Ishikawa (cell line): Measurements from ENCODE around the gene COG8.

ENCODE experiments used
- CEBPB ChIP-seq: IDR thresholded peaks from 2 replicates; pipeline ENCODE4 v1.6.1; 2012
- CREB1 ChIP-seq: IDR thresholded peaks from 2 replicates; pipeline ENCODE4 v1.6.1; 2012; ENCODE audit warnings: low read depth
- EGR1 ChIP-seq: IDR thresholded peaks from 2 replicates; pipeline ENCODE4 v1.6.1; 2012
- EP300 ChIP-seq: IDR thresholded peaks from 2 replicates; pipeline ENCODE4 v1.6.1; 2012; ENCODE audit warnings: borderline replicate concordance
- FOXM1 ChIP-seq: IDR thresholded peaks from 2 replicates; pipeline ENCODE4 v1.6.1; 2012; ENCODE audit warnings: low read depth, borderline replicate concordance
- NFIC ChIP-seq: IDR thresholded peaks from 2 replicates; pipeline ENCODE4 v1.6.1; 2012
- RAD21 ChIP-seq: IDR thresholded peaks from 2 replicates; pipeline ENCODE4 v1.6.1; 2012; ENCODE audit warnings: low read depth
- REST ChIP-seq: IDR thresholded peaks from 2 replicates; pipeline ENCODE4 v1.6.1; 2012; ENCODE audit warnings: low read depth, mild to moderate bottlenecking
- TAF1 ChIP-seq: IDR thresholded peaks from 2 replicates; pipeline ENCODE4 v1.6.1; 2012; ENCODE audit warnings: low read depth, mild to moderate bottlenecking
- TCF12 ChIP-seq: IDR thresholded peaks from 2 replicates; pipeline ENCODE4 v1.6.1; 2012; ENCODE audit warnings: low read depth
- TEAD4 ChIP-seq: IDR thresholded peaks from 2 replicates; pipeline ENCODE4 v1.6.1; 2012
- YY1 ChIP-seq: IDR thresholded peaks from 2 replicates; pipeline ENCODE4 v1.6.1; 2012; ENCODE audit warnings: low read depth
- ZBTB7A ChIP-seq: IDR thresholded peaks from 2 replicates; pipeline ENCODE4 v1.6.1; 2012; ENCODE audit warnings: low read depth
- TF ChIP-seq, protein P1 (sequence below): IDR thresholded peaks from 2 replicates; pipeline ENCODE4 v1.6.1; 2012
- TF ChIP-seq, protein P2 (sequence below): IDR thresholded peaks from 2 replicates; pipeline ENCODE4 v1.6.1; 2012

COG8 gene

DNA sequence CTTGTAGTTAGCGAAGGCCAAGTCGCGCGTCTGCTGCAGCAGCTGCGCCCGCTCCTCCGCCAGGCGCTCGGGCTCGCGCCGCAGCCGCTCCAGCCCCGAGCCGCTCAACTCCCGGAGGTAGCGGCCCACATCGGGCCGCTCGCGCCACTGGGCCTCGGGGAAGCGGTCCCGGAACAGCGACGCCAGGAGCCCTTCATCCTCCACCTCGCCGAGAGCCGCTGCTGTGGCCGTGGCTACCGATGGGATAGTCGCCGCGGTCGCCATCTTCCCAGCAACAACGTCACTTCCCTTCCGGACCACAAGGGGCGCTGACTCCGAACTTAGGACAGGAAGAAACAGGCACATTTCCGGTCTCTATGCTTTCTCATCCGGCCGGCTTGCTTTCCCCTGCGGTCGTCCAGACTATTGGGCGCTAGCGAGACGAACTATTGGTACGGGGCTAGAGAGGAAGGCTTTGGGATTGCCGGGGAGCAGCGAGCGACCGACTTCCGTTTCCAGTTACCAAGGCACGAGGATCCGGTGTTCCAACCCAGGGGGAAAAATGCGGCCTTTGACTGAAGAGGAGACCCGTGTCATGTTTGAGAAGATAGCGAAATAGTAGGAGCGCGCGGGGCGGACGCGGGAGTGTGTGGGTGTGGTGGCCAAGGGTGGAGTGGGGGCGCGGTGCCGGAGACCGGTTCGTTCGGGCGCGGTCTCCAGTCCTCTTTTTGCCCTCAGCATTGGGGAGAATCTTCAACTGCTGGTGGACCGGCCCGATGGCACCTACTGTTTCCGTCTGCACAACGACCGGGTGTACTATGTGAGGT, at the start of gene COG8, which contains the start of gene NIP7:
Gene COG8, minus strand, starts transcription at position 276 of the 806 bp plus-strand sequence. Its CDS starts 12 bp downstream, at position 264.
Gene NIP7, plus strand, starts transcription at position 484 of the 806 bp plus-strand sequence. Its CDS starts 58 bp downstream, at position 542.
- TF ChIP-seq, protein P1, sequence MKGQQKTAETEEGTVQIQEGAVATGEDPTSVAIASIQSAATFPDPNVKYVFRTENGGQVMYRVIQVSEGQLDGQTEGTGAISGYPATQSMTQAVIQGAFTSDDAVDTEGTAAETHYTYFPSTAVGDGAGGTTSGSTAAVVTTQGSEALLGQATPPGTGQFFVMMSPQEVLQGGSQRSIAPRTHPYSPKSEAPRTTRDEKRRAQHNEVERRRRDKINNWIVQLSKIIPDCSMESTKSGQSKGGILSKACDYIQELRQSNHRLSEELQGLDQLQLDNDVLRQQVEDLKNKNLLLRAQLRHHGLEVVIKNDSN, result peak; percentile 51
- peak; percentile 98 for TF ChIP-seq TAF1
- TF ChIP-seq EGR1, result 0 out of 2 replicates have a peak, but pooled peaks have one; percentile 6
- TF ChIP-seq NFIC, result no peak
- TF ChIP-seq YY1, result peak; percentile 96
- no peak for TF ChIP-seq FOXM1
- no peak for TF ChIP-seq TEAD4
- TF ChIP-seq CREB1, result peak; percentile 75
- TF ChIP-seq REST, result no peak
- TF ChIP-seq, protein P2, sequence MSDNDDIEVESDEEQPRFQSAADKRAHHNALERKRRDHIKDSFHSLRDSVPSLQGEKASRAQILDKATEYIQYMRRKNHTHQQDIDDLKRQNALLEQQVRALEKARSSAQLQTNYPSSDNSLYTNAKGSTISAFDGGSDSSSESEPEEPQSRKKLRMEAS, result peak; percentile 91

DNA sequence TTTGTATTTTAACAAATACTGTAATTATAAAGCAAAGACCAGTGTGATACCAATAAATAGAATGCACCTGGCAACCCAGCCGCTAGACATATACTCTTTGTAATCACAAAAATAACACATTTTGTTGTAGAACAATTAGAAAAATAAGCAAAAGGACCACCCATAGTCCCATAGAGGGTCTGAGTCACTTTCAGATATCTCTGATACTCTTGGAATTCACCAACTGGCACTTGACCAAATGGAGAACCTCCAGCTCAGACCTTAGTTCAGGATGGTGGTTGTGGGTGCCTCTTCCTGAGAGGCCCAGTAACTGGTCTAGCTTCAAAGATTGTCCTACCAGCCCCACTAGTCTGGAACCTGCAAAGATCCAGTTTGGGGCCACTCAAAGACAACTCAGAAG, 47.2 kb upstream of the COG8 start:
- no peak for TF ChIP-seq CEBPB
- TF ChIP-seq YY1, result no peak
- TF ChIP-seq, protein P2, result no peak
- TF ChIP-seq FOXM1, result no peak
- TF ChIP-seq EP300, result no peak
- no peak for TF ChIP-seq REST
- TF ChIP-seq NFIC, result no peak
- TF ChIP-seq CREB1, result no peak
- no peak for TF ChIP-seq RAD21
- no peak for TF ChIP-seq TEAD4
- no peak for TF ChIP-seq EGR1
- TF ChIP-seq, protein P1, result no peak
- TF ChIP-seq TAF1, result no peak
- TF ChIP-seq TCF12, result no peak
- no peak for TF ChIP-seq ZBTB7A

- TF ChIP-seq, protein P2, result no peak
- TF ChIP-seq ZBTB7A (no peak), TEAD4 (no peak), EGR1 (no peak), REST (no peak), EP300 (no peak), CREB1 (no peak), CEBPB (no peak), YY1 (no peak), TAF1 (no peak), NFIC (no peak)
- TF ChIP-seq, protein P1, result no peak
Measured at GRCh38 chr16:69384974-69385373, 45.6 kb upstream of the COG8 start.
